ENCODE data around the gene IL17RE. TPM values are rescaled to one million over a fixed set of nuclear protein-coding genes. Genes with fewer than 3 reads are reported as not detected.

IL17RE gene
- total RNA-seq, 4 donors from 2014 or later: 3.7 to 8.1 (median 6.7) TPM

DNA sequence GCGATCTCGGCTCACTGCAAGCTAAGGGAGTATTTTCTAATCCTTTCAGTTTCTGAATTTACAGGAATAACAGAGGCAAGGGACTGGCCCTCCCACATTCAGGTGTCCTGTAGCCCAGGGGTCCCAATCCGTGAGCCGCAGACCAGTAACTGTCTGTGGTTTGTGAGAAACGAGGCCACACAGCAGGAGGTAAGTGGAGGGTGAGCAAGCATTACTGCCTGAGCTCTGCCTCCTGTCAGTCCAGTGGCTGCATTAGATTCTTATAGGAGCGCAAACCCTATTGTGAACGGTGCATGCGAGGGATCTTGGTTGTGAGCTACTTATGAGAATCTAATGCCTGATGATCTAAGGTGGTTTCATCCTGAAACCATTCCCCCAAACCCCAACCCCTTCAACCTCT is 9.2 kb downstream of the IL17RE start:
- intact Hi-C loops (cut with DNase I): no loop called here
- TF ChIP-seq, protein P1, sequence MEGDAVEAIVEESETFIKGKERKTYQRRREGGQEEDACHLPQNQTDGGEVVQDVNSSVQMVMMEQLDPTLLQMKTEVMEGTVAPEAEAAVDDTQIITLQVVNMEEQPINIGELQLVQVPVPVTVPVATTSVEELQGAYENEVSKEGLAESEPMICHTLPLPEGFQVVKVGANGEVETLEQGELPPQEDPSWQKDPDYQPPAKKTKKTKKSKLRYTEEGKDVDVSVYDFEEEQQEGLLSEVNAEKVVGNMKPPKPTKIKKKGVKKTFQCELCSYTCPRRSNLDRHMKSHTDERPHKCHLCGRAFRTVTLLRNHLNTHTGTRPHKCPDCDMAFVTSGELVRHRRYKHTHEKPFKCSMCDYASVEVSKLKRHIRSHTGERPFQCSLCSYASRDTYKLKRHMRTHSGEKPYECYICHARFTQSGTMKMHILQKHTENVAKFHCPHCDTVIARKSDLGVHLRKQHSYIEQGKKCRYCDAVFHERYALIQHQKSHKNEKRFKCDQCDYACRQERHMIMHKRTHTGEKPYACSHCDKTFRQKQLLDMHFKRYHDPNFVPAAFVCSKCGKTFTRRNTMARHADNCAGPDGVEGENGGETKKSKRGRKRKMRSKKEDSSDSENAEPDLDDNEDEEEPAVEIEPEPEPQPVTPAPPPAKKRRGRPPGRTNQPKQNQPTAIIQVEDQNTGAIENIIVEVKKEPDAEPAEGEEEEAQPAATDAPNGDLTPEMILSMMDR (IDR thresholded peaks at IDR 0.05): no peak
- TF ChIP-seq POLR2A (IDR thresholded peaks at IDR 0.05): no peak
- DNase-seq: no peak
- Histone ChIP-seq H3K4me3 (replicated peaks in 1 of 3) (no peak overlapping the region), H3K27me3 (no peaks in the 10 kb centered on the region), H3K27ac (no peak overlapping the region), H3K36me3 (no peaks in the 10 kb centered on the region), H3K4me1 (peaks cover 18 to 20% of the 10 kb centered on the region in 2 donors), H3K9me3 (no peaks in the 10 kb centered on the region)
- WGBS, 2 donors: 89 to 93% methylated on average over 8 of the region's 8 CpGs

DNA sequence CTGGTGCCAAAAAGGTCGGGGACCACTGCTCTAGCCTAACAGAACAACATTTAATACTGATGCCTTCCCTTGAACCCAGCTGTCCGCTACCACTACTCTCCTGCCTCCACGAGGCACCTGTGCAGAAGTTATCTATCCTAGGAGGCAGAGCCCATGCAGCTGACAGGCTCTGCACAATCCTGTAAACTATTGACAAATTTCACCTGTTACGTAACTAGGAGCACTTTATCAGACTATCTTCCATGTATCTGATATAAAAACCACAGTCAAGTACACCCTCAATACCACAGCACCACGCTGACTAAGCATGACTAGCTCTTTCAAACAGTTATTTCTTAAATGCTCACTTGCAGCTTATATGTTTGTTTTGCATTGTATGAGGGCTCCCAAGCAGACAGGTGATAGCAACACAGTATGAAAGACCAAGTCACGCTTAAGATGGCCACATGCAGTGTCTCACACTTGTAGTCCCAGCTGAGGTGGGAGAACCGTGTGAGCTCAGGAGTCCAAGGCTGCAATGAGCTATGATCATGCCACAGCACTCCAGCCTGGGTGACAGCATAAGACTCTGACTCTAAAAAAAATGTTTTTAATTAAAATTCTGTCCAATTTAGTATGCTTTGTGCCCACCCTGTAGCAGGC is 9.8 kb downstream of the IL17RE start:
- H3K4me3 ChIP-seq (replicated peaks in 1 of 3): no peak overlapping the region
- H3K4me1 ChIP-seq: peaks cover 20 to 23% of the 10 kb centered on the region in 2 donors
- H3K27ac ChIP-seq: no peak overlapping the region
- 85 to 88% methylated on average over 7 of the region's 7 CpGs for whole genome bisulfite sequencing, 2 donors
- no peaks in the 10 kb centered on the region for H3K36me3 ChIP-seq
- H3K9me3 ChIP-seq: no peaks in the 10 kb centered on the region
- TF ChIP-seq, protein P1 (IDR thresholded peaks at IDR 0.05): no peak
- no peak for TF ChIP-seq POLR2A (IDR thresholded peaks at IDR 0.05)
- H3K27me3 ChIP-seq: no peaks in the 10 kb centered on the region
- DNase-seq: no peak
- intact Hi-C loops (cut with DNase I): no loop called here

DNA sequence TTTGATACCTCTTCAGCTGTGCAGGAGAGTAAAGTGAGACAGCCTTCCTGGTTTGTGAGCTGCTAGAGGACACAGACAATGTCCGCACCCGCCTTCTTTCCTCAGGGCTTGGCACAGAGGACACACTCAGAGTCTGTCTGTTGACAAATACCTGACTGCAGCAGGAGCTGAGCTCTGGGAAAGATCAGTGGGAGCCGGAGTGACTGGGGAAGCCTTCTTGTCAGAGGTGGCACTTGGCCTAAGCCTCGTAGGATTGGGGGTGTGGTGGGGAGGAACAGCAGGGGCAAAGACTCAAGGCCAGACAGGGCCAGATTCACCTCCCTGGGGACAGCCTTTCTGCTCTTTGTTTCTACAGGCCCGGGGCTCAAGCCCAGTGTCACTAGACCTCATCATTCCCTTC is 11.0 kb downstream of the IL17RE start:
- DNase-seq: no peak
- H3K36me3 ChIP-seq: no peaks in the 10 kb centered on the region
- peaks cover 29 to 33% of the 10 kb centered on the region in 2 donors for H3K4me1 ChIP-seq
- H3K4me3 ChIP-seq (replicated peaks in 1 of 3): no peak overlapping the region
- H3K9me3 ChIP-seq: no peaks in the 10 kb centered on the region
- no peak for TF ChIP-seq POLR2A (IDR thresholded peaks at IDR 0.05)
- TF ChIP-seq, protein P1 (IDR thresholded peaks at IDR 0.05): no peak
- no peak overlapping the region for H3K27ac ChIP-seq
- WGBS, 2 donors: 79 to 95% methylated on average over 5 of the region's 5 CpGs
- intact Hi-C loops (cut with DNase I): no loop called here
- H3K27me3 ChIP-seq: no peaks in the 10 kb centered on the region

DNA sequence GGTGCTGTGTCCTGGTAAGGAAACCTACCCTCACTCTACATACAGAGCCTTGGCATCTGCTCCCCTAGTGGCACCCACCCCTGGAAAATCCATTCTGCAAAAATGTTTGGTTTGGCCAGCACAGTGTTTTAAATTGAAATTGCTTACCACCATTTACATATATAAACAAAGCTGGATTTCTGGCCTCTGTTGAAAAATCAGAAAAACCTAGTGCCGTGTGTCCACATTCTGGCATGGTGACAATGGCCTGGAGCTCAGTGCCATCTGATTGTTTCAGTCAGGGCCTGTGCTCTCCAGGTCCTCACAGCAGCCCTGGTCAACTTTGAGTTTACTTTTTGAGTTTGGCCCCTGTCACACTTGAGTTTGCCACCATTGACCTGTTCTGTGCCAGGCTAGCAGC is 11.4 kb downstream of the IL17RE start:
- WGBS, 2 donors: 25 to 64% methylated on average over 1 of the region's 1 CpG
- Histone ChIP-seq H3K4me3 (replicated peaks in 1 of 3) (no peak overlapping the region), H3K36me3 (no peaks in the 10 kb centered on the region), H3K9me3 (no peaks in the 10 kb centered on the region), H3K27ac (peak overlapping the region in 1 of 3 donors; percentile 74), H3K27me3 (no peaks in the 10 kb centered on the region), H3K4me1 (peaks cover 29 to 33% of the 10 kb centered on the region in 2 donors)
- TF ChIP-seq, protein P1 (IDR thresholded peaks at IDR 0.05): no peak
- no peak for TF ChIP-seq POLR2A (IDR thresholded peaks at IDR 0.05)
- DNase-seq: peak in 1 of 2 donors; percentile 37
- intact Hi-C loops (cut with DNase I): no loop called here

DNA sequence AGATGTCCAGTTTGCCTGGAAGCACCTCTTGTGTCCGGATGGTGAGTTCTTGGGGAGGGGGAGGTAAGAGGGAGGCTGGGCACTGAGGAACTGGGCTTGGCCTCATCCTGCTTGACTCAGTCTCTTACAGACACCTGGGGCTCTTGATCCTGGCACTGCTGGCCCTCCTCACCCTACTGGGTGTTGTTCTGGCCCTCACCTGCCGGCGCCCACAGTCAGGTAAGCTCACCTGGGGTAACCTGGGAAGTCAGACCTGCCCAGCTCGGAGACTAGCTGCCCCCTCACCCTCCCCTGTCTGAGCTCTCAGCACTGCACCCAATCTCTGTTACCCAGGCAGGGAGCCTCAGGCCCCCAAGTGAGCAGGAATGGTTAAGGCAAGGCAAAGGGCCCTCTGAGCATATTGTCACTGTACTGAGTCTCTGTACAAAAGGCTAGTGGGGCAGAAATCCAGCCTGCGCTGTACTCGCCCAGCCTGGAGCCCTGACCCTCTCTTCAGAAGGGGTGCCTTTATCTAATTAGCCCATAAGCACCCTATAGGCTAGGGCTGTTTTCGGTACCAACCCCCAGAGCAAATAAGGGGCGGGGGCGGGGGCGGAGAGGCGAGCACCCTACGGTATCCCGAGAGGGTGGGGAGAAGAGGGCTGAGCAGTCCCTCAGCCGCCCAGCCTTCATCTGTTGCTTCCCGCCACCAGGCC is 12.1 kb downstream of the IL17RE start:
- no peak for DNase-seq
- H3K27me3 ChIP-seq: no peaks in the 10 kb centered on the region
- H3K9me3 ChIP-seq: no peaks in the 10 kb centered on the region
- peaks cover 29 to 33% of the 10 kb centered on the region in 2 donors for H3K4me1 ChIP-seq
- H3K27ac ChIP-seq: peak overlapping the region in 2 of 3 donors; percentile 71 to 74
- no peaks in the 10 kb centered on the region for H3K36me3 ChIP-seq
- intact Hi-C loops (cut with DNase I): no loop called here
- H3K4me3 ChIP-seq (replicated peaks in 1 of 3): peak overlapping the region in 1 of 3 donors; percentile 46
- 47 to 94% methylated on average over 5 to 8 of the region's 15 CpGs for WGBS, 2 donors
- TF ChIP-seq, protein P1 (IDR thresholded peaks at IDR 0.05): no peak
- no peak for TF ChIP-seq POLR2A (IDR thresholded peaks at IDR 0.05)
